ENCODE measurements around the gene IGFBP6.

GRCh38 chr12:53078425-53079225 lies 18.8 kb upstream of the IGFBP6 start:
- TF ChIP-seq POLR2A (IDR thresholded peaks at IDR 0.05; ENCODE audit: low read length) (no peak), GATA1 (IDR thresholded peaks at IDR 0.05; ENCODE audit: low read depth, low read length) (no peak)

Data from erythroblast (primary cell).